Mammary epithelial cell (primary cell): ENCODE results near the gene PLCG2.

Experiments used
- CTCF ChIP-seq, 2 donors: IDR thresholded peaks in 1 of 2; conservative IDR thresholded peaks in 1 of 2; 2 replicates each; pipeline ENCODE4 v1.5.1; 2011 to 2012; ENCODE audit warnings: inconsistent platforms in 2 of 2, low read length in 2 of 2, mild to moderate bottlenecking in 2 of 2, control low read depth in 1 of 2, low read depth in 1 of 2; ENCODE audit not compliant: insufficient read depth in 1 of 2; ENCODE audit errors: extremely low read depth in 1 of 2
- EZH2 ChIP-seq: IDR thresholded peaks from 2 replicates; pipeline ENCODE4 v1.6.1; 2012; ENCODE audit warnings: low read length, inconsistent platforms, borderline replicate concordance

- no peak for TF ChIP-seq CTCF (conservative IDR thresholded peaks at IDR 0.05 in 1 of 2, IDR thresholded peaks at IDR 0.05 in 1 of 2; ENCODE audit: extremely low read depth in 1 of 2, insufficient read depth in 1 of 2, low read depth in 1 of 2, low read length in 2 of 2)
- no peak for TF ChIP-seq EZH2
Measured at GRCh38 chr16:81775570-81775969, 3.5 kb upstream of the PLCG2 start.
